HepG2 (cell line): Measurements from ENCODE around the gene OR6C4. TPM values are rescaled to one million over a fixed set of nuclear protein-coding genes. Genes with fewer than 3 reads are reported as not detected.
A peak's percentile ranks its signal among the peaks of the same experiment; 100 is the strongest.

Experiments used
- ARID2 ChIP-seq: sonication (generic); formaldehyde crosslinking; IDR thresholded peaks from 2 replicates; pipeline ENCODE4 v1.8.1; 2022; ENCODE audit warnings: mild to moderate bottlenecking, missing genetic modification reagents, borderline replicate concordance
- CREM ChIP-seq, 2 experiments: sonication (generic) in 1 of 2; formaldehyde crosslinking in 1 of 2; IDR thresholded peaks; 2 replicates each; pipeline versions ENCODE4 v1.4.0 to v1.6.1; 2016 to 2020; ENCODE audit warnings: antibody characterized with exemption in 1 of 2, mild to moderate bottlenecking in 1 of 2, missing genetic modification reagents in 1 of 2
- ETV5 ChIP-seq: IDR thresholded peaks from 2 replicates; pipeline ENCODE4 v1.6.1; 2018; ENCODE audit warnings: missing biosample characterization, missing genetic modification reagents, inconsistent platforms, borderline replicate concordance
- FOXM1 ChIP-seq: sonication (generic); formaldehyde crosslinking; IDR thresholded peaks from 2 replicates; pipeline ENCODE4 v1.5.0; 2020; ENCODE audit warnings: missing genetic modification reagents
- FOXO1 ChIP-seq: sonication (generic); formaldehyde crosslinking; IDR thresholded peaks from 2 replicates; pipeline ENCODE4 v1.4.0; 2020; ENCODE audit warnings: missing genetic modification reagents
- FOXP1 ChIP-seq, 2 experiments: fragments of 450-650 bp in 1 of 2; IDR thresholded peaks; 2 replicates each; pipeline ENCODE4 v1.6.1; 2017 to 2018; ENCODE audit warnings: antibody characterized with exemption in 1 of 2
- MED13 ChIP-seq: sonication (generic); formaldehyde crosslinking; IDR thresholded peaks from 2 replicates; pipeline ENCODE4 v1.5.0; 2020; ENCODE audit warnings: missing genetic modification reagents
- NFIC ChIP-seq: IDR thresholded peaks from 2 replicates; pipeline ENCODE4 v1.6.1; 2012; ENCODE audit warnings: mild to moderate bottlenecking, low read length, inconsistent platforms
- NR2F2 ChIP-seq: IDR thresholded peaks from 2 replicates; pipeline ENCODE4 v1.6.1; 2012; ENCODE audit warnings: low read depth, inconsistent platforms, borderline replicate concordance
- ONECUT2 ChIP-seq: sonication (generic); formaldehyde crosslinking; IDR thresholded peaks from 2 replicates; pipeline ENCODE4 v1.4.0; 2020; ENCODE audit warnings: missing genetic modification reagents
- PCBP1 ChIP-seq: fragments of 200-400 bp; formaldehyde crosslinking; IDR thresholded peaks from 2 replicates; pipeline ENCODE4 v1.6.1; 2017; ENCODE audit warnings: mild to moderate bottlenecking, low read depth, low read length, borderline replicate concordance
- PITX1 ChIP-seq: sonication (generic); formaldehyde crosslinking; IDR thresholded peaks from 2 replicates; pipeline ENCODE4 v1.5.1; 2020; ENCODE audit warnings: mild to moderate bottlenecking, missing genetic modification reagents
- RNF2 ChIP-seq: fragments of 450-650 bp; conservative IDR thresholded peaks from 2 replicates; pipeline ENCODE4 v1.6.1; 2016; ENCODE audit warnings: low read depth
- SAFB2 ChIP-seq: sonication (generic); formaldehyde crosslinking; IDR thresholded peaks from 2 replicates; pipeline ENCODE4 v1.5.1; 2020; ENCODE audit warnings: missing genetic modification reagents, low read depth, mild to moderate bottlenecking, borderline replicate concordance
- SRY ChIP-seq: sonication (generic); formaldehyde crosslinking; IDR thresholded peaks from 2 replicates; pipeline ENCODE4 v1.8.0; 2022; ENCODE audit warnings: mild to moderate bottlenecking, missing genetic modification reagents
- TBP ChIP-seq: sonication (generic); formaldehyde crosslinking; IDR thresholded peaks from 2 replicates; pipeline ENCODE4 v1.5.0; 2020; ENCODE audit warnings: missing genetic modification reagents
- TFAP4 ChIP-seq: sonication (generic); IDR thresholded peaks from 2 replicates; pipeline ENCODE4 v1.6.1; 2016; ENCODE audit warnings: low read depth, borderline replicate concordance
- ZBTB49 ChIP-seq: sonication (generic); formaldehyde crosslinking; IDR thresholded peaks from 2 replicates; pipeline ENCODE4 v1.4.0; 2020; ENCODE audit warnings: missing genetic modification reagents, borderline replicate concordance
- ZFP36L1 ChIP-seq: sonication (generic); formaldehyde crosslinking; IDR thresholded peaks from 2 replicates; pipeline ENCODE4 v1.8.0; 2022; ENCODE audit warnings: mild to moderate bottlenecking, missing genetic modification reagents, moderate library complexity
- ZNF101 ChIP-seq: sonication (generic); formaldehyde crosslinking; IDR thresholded peaks from 2 replicates; pipeline ENCODE4 v1.4.0; 2020; ENCODE audit warnings: mild to moderate bottlenecking, low read depth, missing genetic modification reagents, borderline replicate concordance
- ZNF143 ChIP-seq: sonication (generic); formaldehyde crosslinking; IDR thresholded peaks from 2 replicates; pipeline ENCODE4 v1.4.0; 2020; ENCODE audit warnings: missing genetic modification reagents
- ZNF160 ChIP-seq: sonication (generic); formaldehyde crosslinking; IDR thresholded peaks from 2 replicates; pipeline ENCODE4 v1.8.0; 2022; ENCODE audit warnings: mild to moderate bottlenecking, inconsistent platforms, missing genetic modification reagents
- ZNF326 ChIP-seq: sonication (generic); formaldehyde crosslinking; IDR thresholded peaks from 2 replicates; pipeline ENCODE4 v1.4.0; 2020; ENCODE audit warnings: missing genetic modification reagents, borderline replicate concordance
- ZNF816 ChIP-seq: sonication (generic); formaldehyde crosslinking; IDR thresholded peaks from 2 replicates; pipeline ENCODE4 v1.8.0; 2022; ENCODE audit warnings: missing genetic modification reagents, mild to moderate bottlenecking, borderline replicate concordance
- ZSCAN20 ChIP-seq: sonication (generic); formaldehyde crosslinking; IDR thresholded peaks from 2 replicates; pipeline ENCODE4 v1.4.0; 2020; ENCODE audit warnings: missing genetic modification reagents, mild to moderate bottlenecking, borderline replicate concordance
- polyA plus RNA-seq, 8 experiments: library from polyadenylated mRNA; depleted of rRNA in 3 of 8; stranded (reverse) in 7 of 8; unstranded in 1 of 8; fragments of >200 nt; fragmentation: Illumina TruSeq in 4 of 8; extraction: Trizol in 4 of 8; gene quantifications; 2 replicates each; pipeline versions ENCODE4 v1.2.1 to v1.2.3, GENCODE V29; 2011 to 2016; ENCODE audit warnings: low read depth in 4 of 8, missing spikeins in 1 of 8, mixed read lengths in 1 of 8; ENCODE audit not compliant: insufficient read depth in 1 of 8
- total RNA-seq, 5 experiments: library from RNA; depleted of rRNA; stranded (reverse); fragments of >200 nt; fragmentation: Illumina TruSeq; extraction: Trizol; gene quantifications; 2 replicates each; pipeline ENCODE4 v1.2.3, GENCODE V29; 2016; ENCODE audit warnings: low read depth in 1 of 5
- TF ChIP-seq, protein P1 (sequence below): sonication (generic); formaldehyde crosslinking; IDR thresholded peaks from 2 replicates; pipeline ENCODE4 v1.5.0; 2020; ENCODE audit warnings: missing genetic modification reagents
- TF ChIP-seq, protein P2 (sequence below): IDR thresholded peaks from 2 replicates; pipeline ENCODE4 v1.6.1; 2016; ENCODE audit warnings: low read depth

OR6C4 gene
- total and polyA plus RNA-seq, 2 of the 13 experiments (the other 11 are each of a cell fraction or from before 2014, with no cell fraction given) = not detected

DNA sequence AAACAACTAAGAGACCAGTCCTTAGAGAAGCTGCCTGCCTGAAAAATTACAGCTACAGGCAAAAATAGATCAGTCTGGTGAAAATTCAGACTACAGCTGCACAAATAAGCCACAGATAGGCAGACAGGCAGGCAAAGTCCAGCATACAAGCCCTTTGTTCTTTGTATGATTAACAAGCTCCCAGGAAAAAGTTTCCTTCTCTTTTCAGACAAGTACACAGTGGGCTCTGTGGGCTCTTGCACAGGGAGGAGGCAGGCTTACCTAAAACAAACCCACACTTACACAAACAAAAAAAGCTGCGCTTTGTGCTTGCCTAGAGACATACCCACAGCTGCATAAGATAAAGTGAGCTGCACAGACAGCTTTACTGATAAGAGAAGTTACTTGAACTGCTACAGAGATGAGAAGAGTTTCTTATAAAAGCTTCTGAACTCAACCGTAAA, 49.6 kb upstream of the OR6C4 start (continued):
- TF ChIP-seq ZBTB49 (CRISPR knock-in tag) = no peak
- TF ChIP-seq MED13 = no peak
- TF ChIP-seq, protein P1, sequence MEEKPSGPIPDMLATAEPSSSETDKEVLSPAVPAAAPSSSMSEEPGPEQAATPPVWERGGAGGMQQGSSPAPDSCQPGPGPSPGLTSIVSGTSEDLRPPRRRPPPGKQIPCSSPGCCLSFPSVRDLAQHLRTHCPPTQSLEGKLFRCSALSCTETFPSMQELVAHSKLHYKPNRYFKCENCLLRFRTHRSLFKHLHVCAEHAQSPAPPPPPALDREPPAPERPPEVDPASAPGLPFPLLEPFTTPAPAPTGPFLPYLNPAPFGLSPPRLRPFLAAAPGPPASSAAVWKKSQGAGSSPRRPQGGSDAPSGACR (CRISPR knock-in tag) = 0 out of 2 replicates have a peak, but pooled peaks have one; percentile 30
- TF ChIP-seq CREM (IDR thresholded peaks at IDR 0.05) = peak; percentile 77
- TF ChIP-seq CREM (CRISPR knock-in tag; IDR thresholded peaks at IDR 0.05) = no peak
- peak; percentile 76; the same call in 1 of the 2 replicates for TF ChIP-seq NFIC
- TF ChIP-seq ZNF143 = no peak
- no peak for TF ChIP-seq ZNF326 (CRISPR knock-in tag)
- TF ChIP-seq ZNF160 (CRISPR knock-in tag) = no peak
- peak; percentile 56; the same call in 1 of the 2 replicates for TF ChIP-seq ZNF816 (CRISPR knock-in tag)
- TF ChIP-seq FOXP1 (IDR thresholded peaks at IDR 0.05) = no peak
- TF ChIP-seq FOXP1 (CRISPR knock-in tag; IDR thresholded peaks at IDR 0.05) = peak; percentile 71
- no peak for TF ChIP-seq ZSCAN20 (CRISPR knock-in tag)
- TF ChIP-seq, protein P2, sequence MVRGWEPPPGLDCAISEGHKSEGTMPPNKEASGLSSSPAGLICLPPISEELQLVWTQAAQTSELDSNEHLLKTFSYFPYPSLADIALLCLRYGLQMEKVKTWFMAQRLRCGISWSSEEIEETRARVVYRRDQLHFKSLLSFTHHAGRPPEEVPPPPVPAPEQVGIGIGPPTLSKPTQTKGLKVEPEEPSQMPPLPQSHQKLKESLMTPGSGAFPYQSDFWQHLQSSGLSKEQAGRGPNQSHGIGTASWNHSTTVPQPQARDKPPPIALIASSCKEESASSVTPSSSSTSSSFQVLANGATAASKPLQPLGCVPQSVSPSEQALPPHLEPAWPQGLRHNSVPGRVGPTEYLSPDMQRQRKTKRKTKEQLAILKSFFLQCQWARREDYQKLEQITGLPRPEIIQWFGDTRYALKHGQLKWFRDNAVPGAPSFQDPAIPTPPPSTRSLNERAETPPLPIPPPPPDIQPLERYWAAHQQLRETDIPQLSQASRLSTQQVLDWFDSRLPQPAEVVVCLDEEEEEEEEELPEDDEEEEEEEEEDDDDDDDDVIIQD (CRISPR knock-in tag) = peak; percentile 59; the same call in 1 of the 2 replicates
- no peak for TF ChIP-seq FOXM1
- TF ChIP-seq ETV5 = no peak; the same call in 1 of the 2 replicates
- TF ChIP-seq TBP (CRISPR knock-in tag) = no peak
- no peak for TF ChIP-seq PCBP1
- no peak for TF ChIP-seq SAFB2
- no peak for TF ChIP-seq ONECUT2
- no peak for TF ChIP-seq ZNF101 (CRISPR knock-in tag)
- TF ChIP-seq TFAP4 = peak; percentile 92
- no peak for TF ChIP-seq ZFP36L1 (CRISPR knock-in tag)
- TF ChIP-seq SRY = no peak
- no peak for TF ChIP-seq ARID2 (CRISPR knock-in tag)
- TF ChIP-seq FOXO1 = peak; percentile 67
- no peak for TF ChIP-seq RNF2
- TF ChIP-seq PITX1 (CRISPR knock-in tag) = peak; percentile 79
- 0 out of 2 replicates have a peak, but pooled peaks have one; percentile 18 for TF ChIP-seq NR2F2
